NB4 (cell line): ENCODE results near the gene SLC5A10.

Experiments
- MYC ChIP-seq: IDR thresholded peaks from 2 replicates; pipeline ENCODE4 v1.6.1; 2011; ENCODE audit warnings: low read depth, low read length
- POLR2A ChIP-seq: IDR thresholded peaks from 2 replicates; pipeline ENCODE4 v1.6.1; 2011; ENCODE audit warnings: mild to moderate bottlenecking; ENCODE audit not compliant: insufficient read length; ENCODE audit errors: extremely low read depth
- TF ChIP-seq, protein P1 (sequence below): IDR thresholded peaks from one replicate; pipeline ENCODE4 v1.5.1; 2012; ENCODE audit warnings: low read depth, low read length

DNA sequence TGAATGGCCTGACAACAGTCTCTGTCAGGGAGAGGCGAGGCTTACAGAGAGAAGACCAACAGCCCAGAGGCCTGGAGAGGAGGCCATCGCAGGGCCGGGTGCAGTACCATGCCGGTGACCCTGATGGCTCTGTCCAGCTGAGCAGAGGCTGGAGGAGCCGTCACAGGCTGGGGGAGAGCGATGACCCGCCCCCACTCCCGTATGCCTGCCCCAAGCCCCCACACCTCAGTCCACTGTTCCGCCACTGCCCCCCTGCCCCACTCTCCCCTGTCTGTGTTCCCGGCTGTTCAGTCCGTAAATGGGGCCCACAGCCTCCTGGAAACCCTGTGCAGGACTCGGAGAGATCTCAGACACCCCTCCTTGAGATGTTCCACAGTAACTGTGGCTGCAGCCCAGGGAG, 65.4 kb downstream of the SLC5A10 start:
- TF ChIP-seq, protein P1, sequence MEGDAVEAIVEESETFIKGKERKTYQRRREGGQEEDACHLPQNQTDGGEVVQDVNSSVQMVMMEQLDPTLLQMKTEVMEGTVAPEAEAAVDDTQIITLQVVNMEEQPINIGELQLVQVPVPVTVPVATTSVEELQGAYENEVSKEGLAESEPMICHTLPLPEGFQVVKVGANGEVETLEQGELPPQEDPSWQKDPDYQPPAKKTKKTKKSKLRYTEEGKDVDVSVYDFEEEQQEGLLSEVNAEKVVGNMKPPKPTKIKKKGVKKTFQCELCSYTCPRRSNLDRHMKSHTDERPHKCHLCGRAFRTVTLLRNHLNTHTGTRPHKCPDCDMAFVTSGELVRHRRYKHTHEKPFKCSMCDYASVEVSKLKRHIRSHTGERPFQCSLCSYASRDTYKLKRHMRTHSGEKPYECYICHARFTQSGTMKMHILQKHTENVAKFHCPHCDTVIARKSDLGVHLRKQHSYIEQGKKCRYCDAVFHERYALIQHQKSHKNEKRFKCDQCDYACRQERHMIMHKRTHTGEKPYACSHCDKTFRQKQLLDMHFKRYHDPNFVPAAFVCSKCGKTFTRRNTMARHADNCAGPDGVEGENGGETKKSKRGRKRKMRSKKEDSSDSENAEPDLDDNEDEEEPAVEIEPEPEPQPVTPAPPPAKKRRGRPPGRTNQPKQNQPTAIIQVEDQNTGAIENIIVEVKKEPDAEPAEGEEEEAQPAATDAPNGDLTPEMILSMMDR: no peak
- no peak for TF ChIP-seq POLR2A
- no peak for TF ChIP-seq MYC
